Measurements from ENCODE around the gene PWP2. TPM values are rescaled to one million over a fixed set of nuclear protein-coding genes. Genes with fewer than 3 reads are reported as not detected.
"Not testable (repeated sequence)": the region's sequence is repeated elsewhere in the genome, so short reads cannot be mapped to it uniquely, and the experiment has no call there.

PWP2 gene
- total RNA-seq = 8.1 TPM
- polyA plus RNA-seq (ENCODE audit: insufficient read depth, low read depth, low replicate concordance) = 0.84 TPM
- long read RNA-seq, donor 1, partial matches to known transcripts = 0 of 1 reads
- long read RNA-seq, donor 1, other reads (novel, unspliced or antisense) = 0 of 1 reads
- long read RNA-seq, donor 2 = 0 reads
- long read RNA-seq, donor 3 = 0 reads
- long read RNA-seq, donor 4, partial matches to known transcripts = 0 of 3 reads
- long read RNA-seq, donor 4, other reads (novel, unspliced or antisense) = 0 of 3 reads
- long read RNA-seq, donor 5 = 0 reads
- long read RNA-seq, donor 6, partial matches to known transcripts = 0 of 1 reads
- long read RNA-seq, donor 6, other reads (novel, unspliced or antisense) = 0 of 1 reads
- long read RNA-seq, donor 7, partial matches to known transcripts = 2 of 2 reads
- long read RNA-seq, donor 7, other reads (novel, unspliced or antisense) = 0 of 2 reads
- long read RNA-seq, donor 8, partial matches to known transcripts = 0 of 3 reads
- long read RNA-seq, donor 8, other reads (novel, unspliced or antisense) = 0 of 3 reads
- long read RNA-seq, donor 9 = 0 reads
- long read RNA-seq, donor 10 = 0 reads

DNA sequence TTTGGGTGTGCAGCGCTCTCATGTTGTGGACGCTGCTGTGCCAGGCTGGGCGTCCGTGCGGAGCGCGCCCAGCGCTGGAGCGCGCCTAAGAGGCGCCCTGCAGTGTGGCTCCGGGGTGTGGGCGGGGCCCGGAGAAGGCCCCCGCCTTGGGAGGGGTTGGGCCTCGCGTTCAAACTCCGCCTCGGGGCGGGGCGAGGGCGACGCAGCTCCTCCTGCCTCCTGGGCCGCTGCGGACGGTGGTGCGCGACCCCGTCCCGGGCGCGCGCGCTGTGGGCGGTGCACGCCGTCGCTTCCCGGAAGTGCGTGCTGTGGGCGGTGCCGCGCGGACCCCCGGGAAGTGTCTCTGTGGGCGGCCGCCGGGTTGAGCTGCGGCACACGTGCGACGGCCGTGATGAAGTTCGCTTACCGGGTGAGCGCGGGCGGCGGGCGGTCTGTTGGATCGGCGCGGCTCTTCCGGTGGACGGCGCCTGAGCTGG lies at the start of gene PWP2:
TSS of gene PWP2 (plus strand) at position 374 of the 476 bp plus-strand sequence. CDS start at position 392, 18 bp downstream.
- H3K27me3 ChIP-seq (ENCODE audit: control insufficient read depth, insufficient read depth, low read length); H3K4me1 ChIP-seq (ENCODE audit: control insufficient read depth in 2 of 3, insufficient read depth in 2 of 3, low read depth in 1 of 3, low read length in 3 of 3); H3K9me3 ChIP-seq (ENCODE audit: control insufficient read depth in 2 of 3, insufficient read depth in 1 of 3, low read length in 3 of 3); H3K4me3 ChIP-seq (ENCODE audit: low read length in 3 of 3); FAIRE-seq; H3K36me3 ChIP-seq (ENCODE audit: control insufficient read depth in 2 of 3, insufficient read depth in 3 of 3, low read length in 3 of 3); H3K9ac ChIP-seq (ENCODE audit: low read length in 3 of 3); intact Hi-C loops (cut with DNase I); H3K27ac ChIP-seq (ENCODE audit: low read depth in 2 of 2, low read length in 2 of 2): not testable (repeated sequence)
- DNase-seq = peak in 2 of 5 donors; percentile 47 to 75

DNA sequence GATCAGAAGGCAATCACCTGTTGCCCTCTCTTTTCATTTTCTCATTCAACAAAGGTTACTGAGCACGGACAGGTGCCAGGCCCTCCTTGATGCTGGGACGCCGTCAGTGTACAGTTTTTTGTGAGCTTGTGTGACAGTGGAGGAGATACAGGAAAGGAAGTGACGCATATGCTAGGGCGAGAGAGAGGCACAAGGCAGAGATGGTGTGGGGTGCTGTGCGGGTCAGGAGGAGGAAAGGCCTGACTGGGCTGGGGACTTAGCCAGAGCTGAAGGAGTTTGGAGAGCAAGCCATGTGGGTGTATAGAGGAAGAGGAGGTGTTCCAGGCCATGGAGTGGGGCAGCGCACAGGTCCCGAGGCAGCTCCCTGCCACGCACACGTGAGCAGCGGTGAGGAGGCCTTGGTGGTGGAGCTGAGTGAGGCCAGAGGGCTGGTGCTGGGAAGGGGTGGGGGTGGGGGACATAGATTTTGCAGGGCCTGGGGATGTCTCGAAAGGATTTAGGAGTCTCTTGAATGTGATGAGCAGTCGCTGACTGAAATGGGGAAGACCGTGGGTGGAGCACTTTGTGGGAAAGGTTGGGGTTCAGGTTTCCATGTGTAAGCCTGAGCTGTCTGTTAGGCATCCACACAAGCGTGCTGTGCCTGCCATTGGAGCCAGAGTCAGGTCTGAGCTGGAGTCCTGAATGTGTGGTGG lies 49.1 kb upstream of the PWP2 start:
- Histone ChIP-seq H3K27me3 (ENCODE audit: control insufficient read depth, insufficient read depth, low read length) (no peaks in the 10 kb centered on the region), H3K4me1 (ENCODE audit: control insufficient read depth in 2 of 3, insufficient read depth in 2 of 3, low read depth in 1 of 3, low read length in 3 of 3) (peaks cover 0 to 5% (median 0%) of the 10 kb centered on the region in 3 donors), H3K36me3 (ENCODE audit: control insufficient read depth in 2 of 3, insufficient read depth in 3 of 3, low read length in 3 of 3) (peaks cover 0 to 26% (median 24%) of the 10 kb centered on the region in 3 donors), H3K9me3 (ENCODE audit: control insufficient read depth in 2 of 3, insufficient read depth in 1 of 3, low read length in 3 of 3) (no peaks in the 10 kb centered on the region), H3K27ac (ENCODE audit: low read depth in 2 of 2, low read length in 2 of 2) (no peak overlapping the region), H3K4me3 (ENCODE audit: low read length in 3 of 3) (no peak overlapping the region), H3K9ac (ENCODE audit: low read length in 3 of 3) (no peak overlapping the region)
- DNase-seq (no peak), FAIRE-seq (no peak)
- intact Hi-C loops (cut with DNase I) = no loop called here
- TF ChIP-seq, protein P1, sequence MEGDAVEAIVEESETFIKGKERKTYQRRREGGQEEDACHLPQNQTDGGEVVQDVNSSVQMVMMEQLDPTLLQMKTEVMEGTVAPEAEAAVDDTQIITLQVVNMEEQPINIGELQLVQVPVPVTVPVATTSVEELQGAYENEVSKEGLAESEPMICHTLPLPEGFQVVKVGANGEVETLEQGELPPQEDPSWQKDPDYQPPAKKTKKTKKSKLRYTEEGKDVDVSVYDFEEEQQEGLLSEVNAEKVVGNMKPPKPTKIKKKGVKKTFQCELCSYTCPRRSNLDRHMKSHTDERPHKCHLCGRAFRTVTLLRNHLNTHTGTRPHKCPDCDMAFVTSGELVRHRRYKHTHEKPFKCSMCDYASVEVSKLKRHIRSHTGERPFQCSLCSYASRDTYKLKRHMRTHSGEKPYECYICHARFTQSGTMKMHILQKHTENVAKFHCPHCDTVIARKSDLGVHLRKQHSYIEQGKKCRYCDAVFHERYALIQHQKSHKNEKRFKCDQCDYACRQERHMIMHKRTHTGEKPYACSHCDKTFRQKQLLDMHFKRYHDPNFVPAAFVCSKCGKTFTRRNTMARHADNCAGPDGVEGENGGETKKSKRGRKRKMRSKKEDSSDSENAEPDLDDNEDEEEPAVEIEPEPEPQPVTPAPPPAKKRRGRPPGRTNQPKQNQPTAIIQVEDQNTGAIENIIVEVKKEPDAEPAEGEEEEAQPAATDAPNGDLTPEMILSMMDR (IDR thresholded peaks at IDR 0.05; ENCODE audit: borderline replicate concordance, extremely low read depth, insufficient read depth) = no peak

DNA sequence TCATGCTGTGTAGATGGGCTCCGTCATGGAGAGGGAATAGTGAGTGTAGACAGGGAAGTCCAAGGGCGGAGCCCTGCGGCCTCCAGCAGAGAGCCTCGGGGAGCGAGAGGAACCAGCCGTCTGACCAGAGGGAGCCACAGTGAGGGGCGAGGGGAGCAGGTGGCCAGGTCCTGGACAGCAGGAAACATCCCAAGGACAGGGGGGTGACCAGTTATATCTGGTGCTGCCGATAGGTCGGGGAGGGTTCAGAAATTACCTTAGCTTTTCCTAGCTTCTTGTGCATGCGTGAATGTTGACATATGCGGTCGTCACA lies 48.6 kb upstream of the PWP2 start:
- DNase-seq (no peak), FAIRE-seq (no peak)
- Histone ChIP-seq H3K27me3 (ENCODE audit: control insufficient read depth, insufficient read depth, low read length) (no peaks in the 10 kb centered on the region), H3K36me3 (ENCODE audit: control insufficient read depth in 2 of 3, insufficient read depth in 3 of 3, low read length in 3 of 3) (peaks cover 0 to 28% (median 26%) of the 10 kb centered on the region in 3 donors), H3K9ac (ENCODE audit: low read length in 3 of 3) (no peak overlapping the region), H3K27ac (ENCODE audit: low read depth in 2 of 2, low read length in 2 of 2) (no peak overlapping the region), H3K4me3 (ENCODE audit: low read length in 3 of 3) (no peak overlapping the region), H3K9me3 (ENCODE audit: control insufficient read depth in 2 of 3, insufficient read depth in 1 of 3, low read length in 3 of 3) (no peaks in the 10 kb centered on the region), H3K4me1 (ENCODE audit: control insufficient read depth in 2 of 3, insufficient read depth in 2 of 3, low read depth in 1 of 3, low read length in 3 of 3) (peaks cover 0 to 5% (median 0%) of the 10 kb centered on the region in 3 donors)
- intact Hi-C loops (cut with DNase I) = no loop called here
- TF ChIP-seq, protein P1 (IDR thresholded peaks at IDR 0.05; ENCODE audit: borderline replicate concordance, extremely low read depth, insufficient read depth) = no peak

GRCh38 chr21:44058981-44059380 lies 48.2 kb upstream of the PWP2 start:
- no peaks in the 10 kb centered on the region for H3K9me3 ChIP-seq (ENCODE audit: control insufficient read depth in 2 of 3, insufficient read depth in 1 of 3, low read length in 3 of 3)
- H3K36me3 ChIP-seq (ENCODE audit: control insufficient read depth in 2 of 3, insufficient read depth in 3 of 3, low read length in 3 of 3) = peaks cover 0 to 28% (median 26%) of the 10 kb centered on the region in 3 donors
- H3K27ac ChIP-seq (ENCODE audit: low read depth in 2 of 2, low read length in 2 of 2) = no peak overlapping the region
- no peak overlapping the region for H3K4me3 ChIP-seq (ENCODE audit: low read length in 3 of 3)
- intact Hi-C loops (cut with DNase I) = no loop called here
- TF ChIP-seq, protein P1 (IDR thresholded peaks at IDR 0.05; ENCODE audit: borderline replicate concordance, extremely low read depth, insufficient read depth) = no peak
- no peak for DNase-seq
- peaks cover 0 to 5% (median 0%) of the 10 kb centered on the region in 3 donors for H3K4me1 ChIP-seq (ENCODE audit: control insufficient read depth in 2 of 3, insufficient read depth in 2 of 3, low read depth in 1 of 3, low read length in 3 of 3)
- no peak overlapping the region for H3K9ac ChIP-seq (ENCODE audit: low read length in 3 of 3)
- FAIRE-seq = no peak
- no peaks in the 10 kb centered on the region for H3K27me3 ChIP-seq (ENCODE audit: control insufficient read depth, insufficient read depth, low read length)

All from kidney (tissue), 22 donors.